Smooth muscle cell (in vitro differentiated cells): Measurements from ENCODE around the gene TNFRSF18. TPM values are rescaled to one million over a fixed set of nuclear protein-coding genes. Genes with fewer than 3 reads are reported as not detected.

Source experiments
- DNase-seq: peaks from one replicate; lab custom pipeline; 2025; ENCODE audit not compliant: unreplicated experiment; lab: John Stamatoyannopoulos, UW
- H2AFZ ChIP-seq: fragments of 200-600 bp; sonication (generic); 2 replicates; pipeline ENCODE4 v1.6.0; 2016; ENCODE audit warnings: antibody characterized with exemption, low read depth, mild to moderate bottlenecking
- H3F3A ChIP-seq: fragments of 200-600 bp; sonication (generic); 2 replicates; pipeline ENCODE4 v1.6.0; 2017; ENCODE audit warnings: antibody characterized with exemption, low read depth
- H3K27ac ChIP-seq: fragments of 200-600 bp; sonication (generic); 2 replicates; pipeline ENCODE4 v1.5.1; 2016; ENCODE audit warnings: low read depth, mild to moderate bottlenecking
- H3K27me3 ChIP-seq: fragments of 200-600 bp; sonication (generic); 2 replicates; pipeline ENCODE4 v1.6.1; 2016; ENCODE audit warnings: low read depth, mild to moderate bottlenecking
- H3K36me3 ChIP-seq: fragments of 200-600 bp; sonication (generic); 2 replicates; pipeline ENCODE4 v1.5.1; 2016; ENCODE audit warnings: low read depth
- H3K4me1 ChIP-seq: fragments of 200-600 bp; sonication (generic); 2 replicates; pipeline ENCODE4 v1.5.1; 2016; ENCODE audit warnings: low read depth
- H3K4me2 ChIP-seq: fragments of 200-600 bp; sonication (generic); 2 replicates; pipeline ENCODE4 v1.6.0; 2016; ENCODE audit warnings: mild to moderate bottlenecking
- H3K4me3 ChIP-seq: fragments of 200-600 bp; sonication (generic); 2 replicates; pipeline ENCODE4 v1.5.1; 2016; ENCODE audit warnings: mild to moderate bottlenecking
- H3K79me2 ChIP-seq: fragments of 200-600 bp; sonication (generic); 2 replicates; pipeline ENCODE4 v1.6.0; 2016; ENCODE audit warnings: low read depth, mild to moderate bottlenecking
- H3K9ac ChIP-seq: fragments of 200-600 bp; sonication (generic); 2 replicates; pipeline ENCODE4 v1.6.0; 2016; ENCODE audit warnings: low read depth
- H3K9me3 ChIP-seq: fragments of 200-600 bp; sonication (generic); replicated peaks from 2 replicates; pipeline ENCODE4 v1.5.1; 2016; ENCODE audit warnings: low read depth
- H4K20me1 ChIP-seq: fragments of 200-600 bp; sonication (generic); 2 replicates; pipeline ENCODE4 v1.6.0; 2016; ENCODE audit warnings: low read depth
- CTCF ChIP-seq: fragments of 200-600 bp; sonication (generic); IDR thresholded peaks from 2 replicates; pipeline ENCODE4 v1.5.1; 2017; ENCODE audit warnings: borderline replicate concordance, mild to moderate bottlenecking, antibody characterized with exemption; ENCODE audit not compliant: insufficient read depth, poor library complexity, severe bottlenecking
- WGBS: methylation state at CpG from one replicate; pipeline ENCODE4 v1.1.7; 2016; ENCODE audit warnings: low lambda C conversion rate; 5-methylcytosine and 5-hydroxymethylcytosine counted together
- polyA plus RNA-seq: library from polyadenylated mRNA; unstranded; fragments of >200 nt; fragmentation: Nextera tagmentation; extraction: Ambion mirVana; gene quantifications from 2 replicates; pipeline ENCODE4 v1.2.1, GENCODE V29; 2016
- total RNA-seq: library from RNA; depleted of rRNA; stranded (reverse); fragments of >200 nt; gene quantifications from 2 replicates; pipeline ENCODE4 v1.2.3, GENCODE V29; 2014

Gene TNFRSF18
- total and polyA plus RNA-seq, 2 experiments from 2014 or later: 4.8 to 12.2 TPM

GRCh38 chr1:1183833-1184775 is 22.3 kb downstream of the TNFRSF18 start:
- no peaks in the 10 kb centered on the region for H3K79me2 ChIP-seq
- no peak for DNase-seq
- H2AFZ ChIP-seq: no peak overlapping the region
- no peak overlapping the region for H3K9ac ChIP-seq
- no peaks in the 10 kb centered on the region for H3K27me3 ChIP-seq
- H3K36me3 ChIP-seq: no peaks in the 10 kb centered on the region
- WGBS: 91% methylated on average over 33 of the region's 33 CpGs
- no peaks in the 10 kb centered on the region for H3F3A ChIP-seq
- H3K9me3 ChIP-seq: no peaks in the 10 kb centered on the region
- no peaks in the 10 kb centered on the region for H4K20me1 ChIP-seq
- no peak overlapping the region for H3K4me2 ChIP-seq
- no peaks in the 10 kb centered on the region for H3K4me1 ChIP-seq
- H3K27ac ChIP-seq: no peak overlapping the region
- TF ChIP-seq CTCF: no peak
- H3K4me3 ChIP-seq: no peak overlapping the region

- WGBS: 92% methylated on average over 21 of the region's 21 CpGs
Measured at GRCh38 chr1:1183221-1183747, 23.1 kb downstream of the TNFRSF18 start.

DNA sequence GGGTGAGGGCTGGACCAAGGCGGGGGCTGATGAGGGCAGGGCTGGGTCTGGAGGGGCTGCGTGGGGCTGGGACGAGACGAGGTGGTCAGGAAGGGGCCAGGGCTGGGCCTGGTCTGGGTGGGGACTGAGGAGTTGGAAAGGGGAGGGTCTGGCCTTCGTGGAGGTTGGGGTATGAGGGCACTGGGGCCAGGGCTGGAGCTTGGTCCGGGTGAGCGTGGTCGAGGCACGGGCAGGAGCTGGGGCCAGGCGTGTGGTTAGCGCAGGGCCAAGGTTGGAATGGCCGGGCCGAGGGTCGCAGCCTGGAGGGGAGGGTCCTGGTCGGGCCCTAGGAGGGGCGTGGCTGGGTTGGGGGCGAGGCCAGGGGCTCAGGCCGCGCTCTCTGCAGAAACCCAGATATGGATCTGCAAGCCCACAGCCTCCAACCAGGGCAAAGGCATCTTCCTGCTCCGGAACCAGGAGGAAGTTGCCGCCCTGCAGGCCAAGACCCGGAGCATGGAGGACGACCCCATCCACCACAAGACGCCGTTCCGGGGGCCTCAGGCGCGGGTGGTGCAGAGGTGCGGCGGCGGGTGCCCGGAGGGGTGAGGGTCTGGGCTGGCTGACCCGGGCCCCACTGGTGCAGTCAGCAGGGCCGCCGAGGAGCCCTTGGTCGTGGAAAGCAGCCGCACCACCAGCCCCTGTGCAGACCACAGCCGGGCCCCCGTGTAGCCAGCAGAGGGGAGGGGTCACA is 23.7 kb downstream of the TNFRSF18 start:
- TF ChIP-seq CTCF: no peak
- Histone ChIP-seq H3K27ac (no peak overlapping the region), H3K4me2 (no peak overlapping the region), H3K9me3 (no peaks in the 10 kb centered on the region), H3K4me1 (no peaks in the 10 kb centered on the region), H3K79me2 (no peaks in the 10 kb centered on the region), H3K4me3 (no peak overlapping the region), H2AFZ (no peak overlapping the region), H3K9ac (no peak overlapping the region), H4K20me1 (no peaks in the 10 kb centered on the region), H3K27me3 (no peaks in the 10 kb centered on the region), H3F3A (no peaks in the 10 kb centered on the region), H3K36me3 (no peaks in the 10 kb centered on the region)
- no peak for DNase-seq
- WGBS: 94% methylated on average over 24 of the region's 39 CpGs

More at GRCh38 chr1:1183221-1183747, 23.1 kb downstream of the TNFRSF18 start:
- no peak overlapping the region for H3K4me3 ChIP-seq
- H3K4me2 ChIP-seq: no peak overlapping the region
- no peak overlapping the region for H3K27ac ChIP-seq
- no peak overlapping the region for H2AFZ ChIP-seq
- no peaks in the 10 kb centered on the region for H4K20me1 ChIP-seq
- H3F3A ChIP-seq: no peaks in the 10 kb centered on the region
- DNase-seq: no peak
- no peaks in the 10 kb centered on the region for H3K9me3 ChIP-seq
- no peaks in the 10 kb centered on the region for H3K4me1 ChIP-seq
- no peak overlapping the region for H3K9ac ChIP-seq
- TF ChIP-seq CTCF: no peak
- H3K79me2 ChIP-seq: no peaks in the 10 kb centered on the region
- H3K36me3 ChIP-seq: no peaks in the 10 kb centered on the region
- no peaks in the 10 kb centered on the region for H3K27me3 ChIP-seq
